MM.1S (cell line): ENCODE data around the gene SGK1.
"Not testable (repeated sequence)": the region's sequence is repeated elsewhere in the genome, so short reads cannot be mapped to it uniquely, and the experiment has no call there.

Experiments
- DNase-seq: peaks from one replicate; pipeline ENCODE4 v3.0.0-alpha.2; 2015
- H2AFZ ChIP-seq: fragments of 300-600 bp; sonication (generic); 2 replicates; pipeline ENCODE4 v1.6.0; 2016; ENCODE audit warnings: antibody characterized with exemption, low read length
- H3F3A ChIP-seq: fragments of 300-600 bp; sonication (generic); 2 replicates; pipeline ENCODE4 v1.6.1; 2016; ENCODE audit warnings: mild to moderate bottlenecking, antibody characterized with exemption, low read length, moderate library complexity, mixed read lengths; ENCODE audit not compliant: insufficient read depth
- H3K27ac ChIP-seq: fragments of 300-600 bp; sonication (generic); 2 replicates; pipeline ENCODE4 v1.5.1; 2016; ENCODE audit warnings: mild to moderate bottlenecking, low read length
- H3K27me3 ChIP-seq: fragments of 300-600 bp; sonication (generic); replicated peaks from 2 replicates; pipeline ENCODE4 v1.6.0; 2016; ENCODE audit warnings: low read length; ENCODE audit not compliant: insufficient read depth
- H3K36me3 ChIP-seq: fragments of 300-600 bp; sonication (generic); replicated peaks from 2 replicates; pipeline ENCODE4 v1.6.1; 2016; ENCODE audit warnings: mild to moderate bottlenecking, low read length, mixed read lengths; ENCODE audit not compliant: insufficient read depth
- H3K4me1 ChIP-seq: fragments of 300-600 bp; sonication (generic); 2 replicates; pipeline ENCODE4 v1.6.1; 2016; ENCODE audit warnings: low read length, mixed read lengths
- H3K4me2 ChIP-seq: fragments of 300-600 bp; sonication (generic); 2 replicates; pipeline ENCODE4 v1.6.0; 2016; ENCODE audit warnings: low read depth, low read length
- H3K4me3 ChIP-seq: fragments of 300-600 bp; sonication (generic); 2 replicates; pipeline ENCODE4 v1.5.1; 2016; ENCODE audit warnings: low read length, mixed read lengths
- H3K79me2 ChIP-seq: fragments of 300-600 bp; sonication (generic); 2 replicates; pipeline ENCODE4 v1.6.1; 2016; ENCODE audit warnings: mixed run types, low read length, mixed read lengths
- H3K9ac ChIP-seq: fragments of 300-600 bp; sonication (generic); 2 replicates; pipeline ENCODE4 v1.6.1; 2016; ENCODE audit warnings: low read length, mixed read lengths
- H3K9me2 ChIP-seq: fragments of 300-600 bp; sonication (generic); replicated peaks from 2 replicates; pipeline ENCODE4 v1.6.1; 2016; ENCODE audit warnings: mild to moderate bottlenecking, low read length, mixed read lengths; ENCODE audit not compliant: insufficient read depth
- H3K9me3 ChIP-seq: fragments of 300-600 bp; sonication (generic); replicated peaks from 2 replicates; pipeline ENCODE4 v1.6.1; 2016; ENCODE audit warnings: mild to moderate bottlenecking, low read length, mixed read lengths; ENCODE audit not compliant: insufficient read depth
- H4K20me1 ChIP-seq: fragments of 300-600 bp; sonication (generic); 2 replicates; pipeline ENCODE4 v1.6.1; 2016; ENCODE audit warnings: mild to moderate bottlenecking, low read length, moderate library complexity, mixed read lengths; ENCODE audit not compliant: insufficient read depth
- CTCF ChIP-seq: fragments of 300-600 bp; sonication (generic); IDR thresholded peaks from 2 replicates; pipeline ENCODE4 v1.5.1; 2016; ENCODE audit warnings: antibody characterized with exemption, low read length, mixed read lengths
- EZH2 ChIP-seq: fragments of 300-600 bp; sonication (generic); optimal IDR thresholded peaks from 2 replicates; pipeline ENCODE3; 2017; ENCODE audit warnings: low read depth, mild to moderate bottlenecking, antibody characterized with exemption, low read length, mixed read lengths
- EZH2phosphoT487 ChIP-seq: fragments of 300-600 bp; sonication (generic); IDR thresholded peaks from 2 replicates; pipeline ENCODE4 v1.6.1; 2018; ENCODE audit warnings: antibody characterized with exemption, low read length

SGK1 gene

GRCh38 chr6:134182528-134182927, 135.4 kb downstream of the SGK1 start:
- Histone ChIP-seq H2AFZ (no peak overlapping the region), H3K9me2 (no peaks in the 10 kb centered on the region), H3K36me3 (no peaks in the 10 kb centered on the region), H4K20me1 (no peaks in the 10 kb centered on the region), H3K9ac (no peak overlapping the region), H3K4me3 (no peak overlapping the region), H3K27me3 (no peaks in the 10 kb centered on the region), H3F3A (0 out of 2 replicates have a peak, but pooled peaks cover 5% of the 10 kb centered on the region), H3K4me2 (no peak overlapping the region), H3K27ac (no peak overlapping the region), H3K9me3 (no peaks in the 10 kb centered on the region), H3K4me1 (peaks cover 29% of the 10 kb centered on the region), H3K79me2 (no peaks in the 10 kb centered on the region)
- DNase-seq = no peak
- TF ChIP-seq EZH2phosphoT487 = no peak
- no peak for TF ChIP-seq EZH2
- no peak for TF ChIP-seq CTCF

GRCh38 chr6:134181726-134182125, 136.2 kb downstream of the SGK1 start:
- H3K4me3 ChIP-seq, H3K27me3 ChIP-seq, H3K36me3 ChIP-seq, DNase-seq, H3F3A ChIP-seq, H2AFZ ChIP-seq, H3K4me2 ChIP-seq, H3K27ac ChIP-seq, H4K20me1 ChIP-seq, H3K9ac ChIP-seq, H3K9me3 ChIP-seq, H3K9me2 ChIP-seq, H3K79me2 ChIP-seq: not testable (repeated sequence)
- H3K4me1 ChIP-seq = peaks cover 29% of the 10 kb centered on the region

- not testable (repeated sequence) for H2AFZ ChIP-seq, H3K4me3 ChIP-seq, H4K20me1 ChIP-seq, H3K79me2 ChIP-seq, H3K27ac ChIP-seq, H3K36me3 ChIP-seq, H3K4me2 ChIP-seq, H3K9ac ChIP-seq, H3K9me3 ChIP-seq, H3K9me2 ChIP-seq, DNase-seq, H3K27me3 ChIP-seq, H3F3A ChIP-seq
- H3K4me1 ChIP-seq = peaks cover 25% of the 10 kb centered on the region
Measured at GRCh38 chr6:134181251-134181650, 136.7 kb downstream of the SGK1 start.

- not testable (repeated sequence) for H3K9ac ChIP-seq, H3K9me3 ChIP-seq, H3K27me3 ChIP-seq, H3F3A ChIP-seq, H4K20me1 ChIP-seq, H3K79me2 ChIP-seq, H3K4me3 ChIP-seq, H3K9me2 ChIP-seq, H3K36me3 ChIP-seq, H3K4me2 ChIP-seq, H3K27ac ChIP-seq, H2AFZ ChIP-seq, DNase-seq
- H3K4me1 ChIP-seq = peaks cover 21% of the 10 kb centered on the region
Measured at GRCh38 chr6:134180540-134180939, 137.4 kb downstream of the SGK1 start.
